SHP77 treated with DMSO at 0.1 percent for 48 hours (cell line): ENCODE results near the gene NELL2.

Experiments used
- DNase-seq: peaks from one replicate; lab custom pipeline; 2025; lab: John Stamatoyannopoulos, UW

Gene NELL2

GRCh38 chr12:44526655-44527182, 349.4 kb downstream of the NELL2 start:
- DNase-seq, result no peak

- no peak for DNase-seq
Measured at GRCh38 chr12:44525806-44526654, 350.1 kb downstream of the NELL2 start.

GRCh38 chr12:44523828-44524227, 352.3 kb downstream of the NELL2 start:
- no peak for DNase-seq

- no peak for DNase-seq
Measured at GRCh38 chr12:44521702-44522101, 354.4 kb downstream of the NELL2 start.

- DNase-seq, result no peak
Measured at GRCh38 chr12:44519931-44520330, 356.2 kb downstream of the NELL2 start.

GRCh38 chr12:44511289-44511688, 364.8 kb downstream of the NELL2 start:
- DNase-seq, result no peak

- DNase-seq, result no peak
Measured at GRCh38 chr12:44510510-44510909, 365.6 kb downstream of the NELL2 start.

GRCh38 chr12:44510076-44510475, 366.0 kb downstream of the NELL2 start:
- DNase-seq, result no peak

- DNase-seq, result no peak
Measured at GRCh38 chr12:44509471-44509870, 366.6 kb downstream of the NELL2 start.

- no peak for DNase-seq
Measured at GRCh38 chr12:44507461-44507860, 368.7 kb downstream of the NELL2 start.

GRCh38 chr12:44504799-44505198, 371.3 kb downstream of the NELL2 start:
- no peak for DNase-seq

- DNase-seq, result no peak
Measured at GRCh38 chr12:44503329-44503728, 372.8 kb downstream of the NELL2 start.

GRCh38 chr12:44502681-44503080, 373.4 kb downstream of the NELL2 start:
- DNase-seq, result no peak

- DNase-seq, result no peak
Measured at GRCh38 chr12:44500423-44500822, 375.7 kb downstream of the NELL2 start.

- DNase-seq, result no peak
Measured at GRCh38 chr12:44497044-44497443, 379.1 kb downstream of the NELL2 start.

- DNase-seq, result no peak
Measured at GRCh38 chr12:44490181-44490580, 385.9 kb downstream of the NELL2 start.

- DNase-seq, result no peak
Measured at GRCh38 chr12:44488180-44488579, 387.9 kb downstream of the NELL2 start.

- DNase-seq, result no peak
Measured at GRCh38 chr12:44484862-44485261, 391.3 kb downstream of the NELL2 start.

GRCh38 chr12:44477331-44477980, 398.7 kb downstream of the NELL2 start:
- no peak for DNase-seq

GRCh38 chr12:44476683-44477082, 399.4 kb downstream of the NELL2 start:
- no peak for DNase-seq

- no peak for DNase-seq
Measured at GRCh38 chr12:44465139-44465538, 411.0 kb downstream of the NELL2 start.

- DNase-seq, result no peak
Measured at GRCh38 chr12:44464180-44464579, 411.9 kb downstream of the NELL2 start.

GRCh38 chr12:44462729-44463128, 413.4 kb downstream of the NELL2 start:
- DNase-seq, result no peak
